HepG2 (cell line): ENCODE measurements around the gene CCDC88B. TPM values are rescaled to one million over a fixed set of nuclear protein-coding genes. Genes with fewer than 3 reads are reported as not detected.
A peak's percentile ranks its signal among the peaks of the same experiment; 100 is the strongest.

Experiments
- AKAP8 ChIP-seq: sonication (generic); formaldehyde crosslinking; IDR thresholded peaks from 2 replicates; pipeline ENCODE4 v1.5.1; 2020; ENCODE audit warnings: mild to moderate bottlenecking, missing genetic modification reagents
- ARID4A ChIP-seq: sonication (generic); formaldehyde crosslinking; IDR thresholded peaks from 2 replicates; pipeline ENCODE4 v1.5.0; 2020; ENCODE audit warnings: mild to moderate bottlenecking, missing genetic modification reagents, borderline replicate concordance
- ARNT2 ChIP-seq: sonication (generic); formaldehyde crosslinking; IDR thresholded peaks from 2 replicates; pipeline ENCODE4 v1.8.0; 2022; ENCODE audit warnings: mild to moderate bottlenecking, low read depth, missing genetic modification reagents, moderate library complexity
- ATF5 ChIP-seq: sonication (generic); formaldehyde crosslinking; IDR thresholded peaks from 2 replicates; pipeline ENCODE4 v1.4.0; 2020; ENCODE audit warnings: mild to moderate bottlenecking, low read depth, missing genetic modification reagents
- BHLHE40 ChIP-seq: IDR thresholded peaks from 2 replicates; pipeline ENCODE4 v1.6.1; 2011; ENCODE audit warnings: low read length, improper control_type of control experiment
- CENPBD1 ChIP-seq: sonication (generic); formaldehyde crosslinking; IDR thresholded peaks from 2 replicates; pipeline ENCODE4 v1.8.0; 2022; ENCODE audit warnings: missing genetic modification reagents, low read depth, mild to moderate bottlenecking, borderline replicate concordance
- E2F1 ChIP-seq: sonication (generic); formaldehyde crosslinking; IDR thresholded peaks from 2 replicates; pipeline ENCODE4 v1.5.0; 2020; ENCODE audit warnings: missing genetic modification reagents
- KDM6A ChIP-seq: IDR thresholded peaks from 2 replicates; pipeline ENCODE4 v1.6.1; 2016; ENCODE audit warnings: low read depth
- MAX ChIP-seq: IDR thresholded peaks from 2 replicates; pipeline ENCODE4 v1.6.1; 2012; ENCODE audit warnings: inconsistent platforms
- NONO ChIP-seq, 2 experiments: fragments of 450-650 bp in 1 of 2; sonication (generic) in 1 of 2; formaldehyde crosslinking in 1 of 2; IDR thresholded peaks in 1 of 2; conservative IDR thresholded peaks in 1 of 2; 2 replicates each; pipeline versions ENCODE4 v1.6.1 to v1.8.0; 2017 to 2022; ENCODE audit warnings: mild to moderate bottlenecking in 1 of 2, missing genetic modification reagents in 1 of 2, moderate library complexity in 1 of 2
- POLR2G ChIP-seq: fragments of 200-400 bp; formaldehyde crosslinking; IDR thresholded peaks from 2 replicates; pipeline ENCODE4 v1.6.1; 2018; ENCODE audit warnings: mild to moderate bottlenecking, low read depth, low read length, moderate library complexity
- ZFAT ChIP-seq: sonication (generic); formaldehyde crosslinking; conservative IDR thresholded peaks from 2 replicates; pipeline ENCODE4 v1.8.1; 2023; ENCODE audit warnings: missing genetic modification reagents, inconsistent platforms
- ZFP36 ChIP-seq: fragments of 150-350 bp; IDR thresholded peaks from 2 replicates; pipeline ENCODE4 v1.6.1; 2018; ENCODE audit warnings: borderline replicate concordance, low read length, low read depth; ENCODE audit not compliant: partially characterized antibody
- ZNF12 ChIP-seq: sonication (generic); formaldehyde crosslinking; IDR thresholded peaks from 2 replicates; pipeline ENCODE4 v1.5.0; 2020; ENCODE audit warnings: missing genetic modification reagents
- ZNF503 ChIP-seq: sonication (generic); formaldehyde crosslinking; IDR thresholded peaks from 2 replicates; pipeline ENCODE4 v1.4.0; 2020; ENCODE audit warnings: missing genetic modification reagents
- ZNF569 ChIP-seq: sonication (generic); formaldehyde crosslinking; IDR thresholded peaks from 2 replicates; pipeline ENCODE4 v1.5.0; 2020; ENCODE audit warnings: mild to moderate bottlenecking, missing genetic modification reagents, moderate library complexity, borderline replicate concordance
- ZNF589 ChIP-seq: sonication (generic); formaldehyde crosslinking; conservative IDR thresholded peaks from 2 replicates; pipeline ENCODE4 v1.8.0; 2022; ENCODE audit warnings: mild to moderate bottlenecking, moderate library complexity, missing genetic modification reagents
- ZNF850 ChIP-seq: sonication (generic); formaldehyde crosslinking; conservative IDR thresholded peaks from 2 replicates; pipeline ENCODE4 v1.9.0; 2021; ENCODE audit warnings: mild to moderate bottlenecking, missing genetic modification reagents
- polyA plus RNA-seq, 8 experiments: library from polyadenylated mRNA; depleted of rRNA in 3 of 8; stranded (reverse) in 7 of 8; unstranded in 1 of 8; fragments of >200 nt; fragmentation: Illumina TruSeq in 4 of 8; extraction: Trizol in 4 of 8; gene quantifications; 2 replicates each; pipeline versions ENCODE4 v1.2.1 to v1.2.3, GENCODE V29; 2011 to 2016; ENCODE audit warnings: low read depth in 4 of 8, missing spikeins in 1 of 8, mixed read lengths in 1 of 8; ENCODE audit not compliant: insufficient read depth in 1 of 8
- total RNA-seq, 5 experiments: library from RNA; depleted of rRNA; stranded (reverse); fragments of >200 nt; fragmentation: Illumina TruSeq; extraction: Trizol; gene quantifications; 2 replicates each; pipeline ENCODE4 v1.2.3, GENCODE V29; 2016; ENCODE audit warnings: low read depth in 1 of 5

CCDC88B gene
- total and polyA plus RNA-seq, 2 of the 13 experiments (the other 11 are each of a cell fraction or from before 2014, with no cell fraction given): 3.6 to 4.8 TPM

GRCh38 chr11:64317961-64318765 is 21.8 kb upstream of the CCDC88B start, which contains the start of gene PRDX5 (continued):
- 0 out of 2 replicates have a peak, but pooled peaks have one; percentile 46 for TF ChIP-seq ATF5 (CRISPR knock-in tag)
- peak; percentile 28 for TF ChIP-seq MAX
- 0 out of 2 replicates have a peak, but pooled peaks have one; percentile 15 for TF ChIP-seq POLR2G
- no peak for TF ChIP-seq CENPBD1 (CRISPR knock-in tag)
- peak; percentile 49; the same call in 1 of the 2 replicates for TF ChIP-seq ZNF12 (CRISPR knock-in tag)
- TF ChIP-seq ARNT2 (CRISPR knock-in tag): peak; percentile 87
- TF ChIP-seq ZFP36: no peak
- TF ChIP-seq ARID4A (CRISPR knock-in tag): peak; percentile 70
- TF ChIP-seq BHLHE40: peak; percentile 24; the same call in 1 of the 2 replicates
- TF ChIP-seq ZNF850 (CRISPR knock-in tag): 0 out of 2 replicates have a peak, but pooled peaks have one; percentile 2
- TF ChIP-seq ZFAT (CRISPR knock-in tag): 0 out of 2 replicates have a peak, but pooled peaks have one; percentile 26
- TF ChIP-seq NONO (IDR thresholded peaks at IDR 0.05): no peak
- peak; percentile 15; the same call in 1 of the 2 replicates for TF ChIP-seq NONO (CRISPR knock-in tag; conservative IDR thresholded peaks at IDR 0.05)
- TF ChIP-seq E2F1 (CRISPR knock-in tag): peak; percentile 76; the same call in 1 of the 2 replicates
- TF ChIP-seq ZNF503: 0 out of 2 replicates have a peak, but pooled peaks have one; percentile 43
- TF ChIP-seq ZNF569 (CRISPR knock-in tag): no peak; the same call in 1 of the 2 replicates
- no peak for TF ChIP-seq AKAP8 (CRISPR knock-in tag)
- TF ChIP-seq ZNF589 (CRISPR knock-in tag): 0 out of 2 replicates have a peak, but pooled peaks have one; percentile 53
- TF ChIP-seq KDM6A (CRISPR knock-in tag): no peak
